PC-9 (cell line): ENCODE results near the gene MAEA.

Experiments used
- CTCF ChIP-seq: fragments of 200-600 bp; sonication (generic); conservative IDR thresholded peaks from 2 replicates; pipeline ENCODE4 v1.6.1; 2017; ENCODE audit warnings: mixed run types, antibody characterized with exemption, mild to moderate bottlenecking, moderate library complexity
- EZH2 ChIP-seq: fragments of 200-600 bp; sonication (generic); IDR thresholded peaks from 2 replicates; pipeline ENCODE4 v1.8.0; 2017; ENCODE audit warnings: antibody characterized with exemption, low read depth

- TF ChIP-seq CTCF (no peak), EZH2 (no peak)
Observed at GRCh38 chr4:1255151-1255550, 34.5 kb upstream of the MAEA start.
